ENCODE results near the gene PLAC9.
A peak's percentile ranks its signal among the peaks of the same experiment; 100 is the strongest.

The PLAC9 gene

GRCh38 chr10:80186364-80187012, 54.0 kb downstream of the PLAC9 start:
- ATAC-seq, result peak in 1 of 2 donors; percentile 15

- no peak for ATAC-seq
Measured at GRCh38 chr10:80187060-80187459, 54.5 kb downstream of the PLAC9 start.

GRCh38 chr10:80187465-80188409, 55.2 kb downstream of the PLAC9 start:
- peak; percentile 82 to 87 for ATAC-seq

- ATAC-seq, result no peak
Measured at GRCh38 chr10:80188713-80189112, 56.2 kb downstream of the PLAC9 start.

GRCh38 chr10:80191589-80192270, 59.2 kb downstream of the PLAC9 start:
- no peak for ATAC-seq

GRCh38 chr10:80192553-80192952, 60.0 kb downstream of the PLAC9 start:
- no peak for ATAC-seq

GRCh38 chr10:80194373-80195045, 62.0 kb downstream of the PLAC9 start:
- ATAC-seq, result no peak

Data from activated CD4-positive, CD25-positive, alpha-beta regulatory T cell treated with anti-CD3 and anti-CD28 coated beads, Interleukin-2, amount 50 U/mL, for 24 hours (primary cell).